GM18870 (cell line): Measurements from ENCODE around the gene AZIN2.
"Not testable (repeated sequence)": the region's sequence is repeated elsewhere in the genome, so short reads cannot be mapped to it uniquely, and the experiment has no call there.

Experiments
- ATAC-seq: cut with Tn5 transposase; IDR thresholded peaks from one replicate; pipeline ENCODE4 v1.9.1; 2021; ENCODE audit warnings: moderate library complexity; ENCODE audit not compliant: unreplicated experiment

The AZIN2 gene

DNA sequence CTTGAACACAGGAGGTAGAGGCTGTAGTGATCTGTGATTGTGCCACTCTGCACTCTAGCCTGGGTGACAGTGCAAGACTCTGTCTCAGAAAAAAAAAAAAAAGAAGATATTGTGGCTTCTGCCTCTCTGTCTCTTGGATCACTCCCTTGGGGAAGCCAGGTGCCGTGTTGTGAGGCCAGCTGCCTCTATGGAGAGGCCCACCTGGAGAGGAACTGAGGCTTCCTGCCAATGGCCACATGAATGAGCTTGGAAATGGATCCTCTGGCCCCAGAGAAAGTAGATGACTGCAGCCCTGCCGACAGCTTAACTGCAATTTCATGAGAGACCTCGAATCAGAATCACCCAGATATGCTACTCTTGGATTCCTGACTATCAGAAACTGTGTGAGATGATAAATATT is 24.5 kb upstream of the AZIN2 start:
- ATAC-seq = no peak

DNA sequence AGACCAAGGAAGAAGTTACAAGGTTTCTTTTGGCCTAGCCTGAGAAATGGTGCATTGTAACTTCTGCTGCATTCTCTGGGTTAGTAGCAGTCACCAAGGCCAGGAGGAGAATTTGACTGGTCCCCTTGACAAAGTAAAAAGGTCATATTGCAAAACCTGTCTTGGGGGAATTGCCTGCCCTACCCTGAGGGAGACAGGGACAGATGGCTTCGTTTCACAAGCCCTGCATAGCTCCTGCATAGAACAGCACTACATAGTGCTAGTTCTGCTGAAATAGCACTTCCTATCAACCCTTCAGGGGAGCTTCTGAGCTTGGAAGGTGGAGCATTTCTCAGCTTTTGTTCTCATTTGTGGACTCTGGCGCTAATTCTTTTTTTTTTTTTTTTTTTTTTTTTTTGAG is 23.9 kb upstream of the AZIN2 start:
- ATAC-seq = no peak

- ATAC-seq = no peak
Measured at GRCh38 chr1:33060579-33061083, 20.3 kb upstream of the AZIN2 start.

GRCh38 chr1:33061834-33062233 is 19.1 kb upstream of the AZIN2 start:
- ATAC-seq = no peak

DNA sequence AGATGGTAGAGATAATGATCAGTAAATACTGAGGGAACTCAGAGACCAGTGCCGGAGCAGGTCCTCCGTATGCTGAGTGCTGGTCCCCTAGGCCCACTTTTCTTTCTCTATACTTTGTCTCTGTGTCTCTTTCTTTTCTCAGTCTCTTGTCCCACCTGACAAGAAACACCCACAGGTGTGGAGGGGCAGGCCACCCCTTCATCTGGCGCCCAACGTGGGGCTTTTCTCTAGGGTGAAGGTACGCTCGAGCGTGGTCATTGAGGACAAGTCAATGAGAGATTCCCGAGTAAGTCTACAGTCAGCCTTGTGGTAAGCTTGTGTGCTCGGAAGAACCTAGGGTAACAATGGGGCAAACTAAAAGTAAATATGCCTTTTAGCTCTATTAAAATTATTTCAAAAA is 16.7 kb upstream of the AZIN2 start:
- ATAC-seq = not testable (repeated sequence)

- ATAC-seq = no peak
Measured at GRCh38 chr1:33065301-33065700, 15.7 kb upstream of the AZIN2 start.

DNA sequence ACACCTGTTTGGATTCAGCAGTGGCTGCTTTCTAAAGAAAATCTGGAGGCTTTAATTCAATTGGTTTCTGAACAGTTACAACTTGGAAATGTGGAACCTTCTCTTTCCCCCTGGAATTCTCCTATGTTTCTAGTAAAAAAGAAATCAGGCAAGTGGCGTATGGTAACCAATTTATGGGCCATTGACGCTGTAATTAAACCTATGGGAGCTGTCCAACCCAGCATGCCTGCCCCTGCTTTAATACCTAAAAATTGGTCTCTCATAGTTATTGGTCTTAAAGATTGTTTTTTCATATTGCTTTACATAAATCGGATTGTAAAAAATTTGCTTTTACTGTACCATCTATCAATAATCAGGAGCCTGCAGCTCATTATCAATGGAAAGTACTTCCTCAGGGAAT is 14.5 kb upstream of the AZIN2 start:
- not testable (repeated sequence) for ATAC-seq

DNA sequence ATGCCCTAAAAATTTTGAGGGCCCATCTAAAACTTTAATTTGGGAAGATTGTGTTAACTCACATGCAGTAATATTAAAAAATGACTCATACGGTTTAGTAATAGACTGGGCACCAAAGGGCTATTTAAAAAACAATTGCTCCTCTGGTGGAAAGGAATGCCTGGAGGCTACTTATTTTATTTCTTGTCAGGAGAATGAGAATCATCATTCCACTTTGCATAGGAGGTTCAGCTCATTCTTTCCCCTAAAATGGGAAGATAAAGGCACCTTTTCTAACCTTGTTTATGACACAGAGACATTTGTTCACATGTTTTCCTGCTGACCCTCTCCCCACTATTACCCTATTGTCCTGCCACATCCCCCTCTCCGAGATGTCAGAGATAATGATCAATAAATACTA is 12.8 kb upstream of the AZIN2 start:
- ATAC-seq = not testable (repeated sequence)

- ATAC-seq = no peak
Measured at GRCh38 chr1:33070628-33071027, 10.3 kb upstream of the AZIN2 start.

- no peak for ATAC-seq
Measured at GRCh38 chr1:33072707-33073106, 8.2 kb upstream of the AZIN2 start.

GRCh38 chr1:33074193-33074945 is 6.6 kb upstream of the AZIN2 start:
- no peak for ATAC-seq

GRCh38 chr1:33078030-33078591 is 2.8 kb upstream of the AZIN2 start:
- no peak for ATAC-seq

GRCh38 chr1:33080373-33080772 is 580 bp upstream of the AZIN2 start:
- ATAC-seq = no peak

DNA sequence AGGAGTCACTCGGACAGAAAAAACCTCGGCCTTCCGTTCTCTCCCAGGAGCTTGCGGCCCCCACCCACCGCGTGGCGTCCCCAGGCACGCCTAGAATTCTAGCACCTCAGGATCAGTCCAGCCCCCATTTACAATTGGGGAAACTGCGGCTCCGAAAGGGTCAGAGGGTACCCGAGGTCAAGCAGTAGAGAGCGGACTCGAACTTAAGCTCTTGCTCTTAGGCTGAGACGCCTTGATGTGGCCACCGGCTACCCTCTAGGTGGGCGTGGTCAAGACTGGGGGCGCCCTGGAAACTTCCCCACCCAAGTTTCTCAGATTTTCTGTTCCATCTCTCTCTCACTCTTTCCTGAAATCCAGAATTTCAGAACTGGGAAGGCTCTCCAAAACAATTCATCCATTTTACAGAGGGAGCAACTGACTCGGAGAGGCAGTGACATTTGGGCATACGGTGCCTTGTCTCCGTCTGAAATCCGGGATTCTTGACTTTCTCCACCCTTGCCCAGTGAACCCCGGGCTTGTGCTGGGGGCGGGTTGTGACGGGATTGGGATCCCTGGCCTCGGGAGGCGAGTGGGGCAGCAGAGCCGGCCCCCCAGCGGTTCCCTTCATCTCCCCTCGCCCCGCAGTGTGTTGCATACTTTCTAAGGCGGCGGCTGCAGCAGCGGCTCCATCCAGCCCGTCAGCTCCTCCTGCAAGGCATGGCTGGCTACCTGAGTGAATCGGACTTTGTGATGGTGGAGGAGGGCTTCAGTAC is 777 bp downstream of the AZIN2 start:
- no peak for ATAC-seq

GRCh38 chr1:33082575-33083108 is 1.7 kb downstream of the AZIN2 start:
- ATAC-seq = no peak

GRCh38 chr1:33085332-33085731 is 4.4 kb downstream of the AZIN2 start:
- no peak for ATAC-seq

- ATAC-seq = no peak
Measured at GRCh38 chr1:33086384-33086850, 5.5 kb downstream of the AZIN2 start.

- ATAC-seq = no peak
Measured at GRCh38 chr1:33087677-33088076, 6.7 kb downstream of the AZIN2 start.

DNA sequence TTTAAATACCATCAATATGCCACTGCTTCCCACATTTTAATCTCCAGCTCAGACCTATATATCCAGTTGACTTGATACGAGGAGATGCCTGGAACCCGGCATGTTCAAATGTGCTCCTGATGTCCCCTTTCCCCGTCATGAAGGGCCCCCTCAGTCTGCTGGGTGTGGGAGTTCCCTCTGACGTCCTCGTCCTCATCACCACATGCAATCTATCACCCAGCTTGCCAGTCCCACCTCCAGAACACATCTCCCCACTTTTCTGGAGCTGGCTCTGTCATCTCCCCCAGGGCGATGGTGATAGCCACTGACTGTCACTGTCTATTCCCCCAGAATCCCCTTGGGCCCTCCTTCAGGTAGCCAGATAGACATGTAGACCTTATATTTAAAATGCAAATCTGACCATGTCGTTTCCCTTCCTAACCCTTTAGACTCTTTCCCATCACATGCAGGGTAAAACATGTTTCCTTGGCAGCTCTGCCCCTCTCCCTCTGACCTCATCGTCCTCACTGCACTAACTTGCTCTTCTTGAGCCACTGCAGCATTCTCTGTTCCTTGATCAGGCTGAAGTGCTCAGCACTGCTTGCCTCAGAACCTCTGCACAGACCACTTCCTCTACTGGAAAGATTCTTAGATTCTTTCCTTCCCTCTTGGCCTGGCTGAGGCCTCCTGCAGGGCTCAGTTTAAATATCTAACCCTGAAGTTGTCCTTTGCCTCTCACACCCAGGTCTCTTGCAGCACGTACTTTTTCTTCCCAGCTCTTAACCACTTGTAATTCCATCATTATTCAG is 7.4 kb downstream of the AZIN2 start:
- no peak for ATAC-seq

DNA sequence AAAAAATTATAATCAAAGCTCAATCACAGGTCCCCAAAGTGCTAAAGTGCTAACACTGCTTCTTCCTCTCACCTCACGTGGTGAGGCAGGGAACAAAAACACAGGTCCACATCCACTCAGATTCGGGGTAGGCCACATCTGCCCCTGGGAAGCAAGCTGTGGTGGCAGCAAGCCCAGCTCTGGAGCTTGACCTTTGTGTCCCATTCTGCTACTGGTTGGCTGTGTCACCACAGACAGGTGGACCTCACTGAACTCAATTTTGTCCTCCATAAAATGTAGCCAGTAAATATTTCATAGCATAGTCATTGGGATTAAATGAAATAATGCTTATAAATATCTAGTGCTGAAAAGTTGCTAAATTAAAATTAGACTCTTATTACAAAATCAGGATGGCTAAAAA is 8.5 kb downstream of the AZIN2 start:
- no peak for ATAC-seq

DNA sequence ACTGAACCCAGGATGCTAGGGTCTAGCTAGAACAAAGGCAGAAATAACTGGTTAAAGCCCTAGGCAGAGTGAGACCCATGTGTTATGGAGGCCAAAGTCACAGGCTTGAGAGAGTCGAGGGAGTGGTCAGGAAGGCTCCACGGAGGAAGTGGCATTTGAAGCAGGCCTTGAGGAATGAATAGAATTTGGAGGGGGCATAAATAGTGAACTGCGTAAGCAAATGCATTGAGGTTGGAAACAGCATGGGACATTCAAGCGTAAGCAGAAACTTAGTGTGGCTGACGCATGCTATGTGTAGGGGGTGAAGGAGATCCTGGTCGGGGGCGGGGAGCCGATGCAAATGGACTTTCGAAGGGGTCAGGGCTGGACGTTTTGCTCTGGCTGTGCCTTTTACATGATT is 11.5 kb downstream of the AZIN2 start:
- ATAC-seq = no peak
